Urinary bladder (tissue), 4 donors: Measurements from ENCODE around the gene GAS7. TPM values are rescaled to one million over a fixed set of nuclear protein-coding genes. Genes with fewer than 3 reads are reported as not detected.

Experiments used
- DNase-seq: peaks from one replicate; pipeline ENCODE4 v3.0.0-alpha.2; 2015; ENCODE audit errors: extremely low spot score
- H3K27ac ChIP-seq: one replicate; pipeline ENCODE4 v1.5.1; 2013; ENCODE audit warnings: low read depth, mild to moderate bottlenecking, moderate library complexity
- H3K36me3 ChIP-seq: one replicate; pipeline ENCODE4 v1.6.1; 2013; ENCODE audit warnings: mild to moderate bottlenecking, moderate library complexity; ENCODE audit not compliant: insufficient read depth
- H3K4me1 ChIP-seq: one replicate; pipeline ENCODE4 v1.6.1; 2013; ENCODE audit warnings: mild to moderate bottlenecking, moderate library complexity; ENCODE audit not compliant: insufficient read depth
- H3K4me3 ChIP-seq: one replicate; pipeline ENCODE4 v1.5.1; 2013; ENCODE audit warnings: low read depth, low read length
- WGBS: extraction: QIAGEN DNeasy Blood & Tissue Kit; methylation state at CpG from one replicate; pipeline ENCODE4 v1.1.7; 2013; 5-methylcytosine and 5-hydroxymethylcytosine counted together
- polyA plus RNA-seq: library from polyadenylated mRNA; stranded (reverse); fragments of 200-250 nt; gene quantifications from one replicate; pipeline ENCODE4 v1.2.3, GENCODE V29; 2013
- total RNA-seq: library from RNA; depleted of rRNA; stranded (reverse); fragments of >200 nt; gene quantifications from one replicate; pipeline ENCODE4 v1.2.3, GENCODE V29; 2014
- donor health status: healthy with polysubstance abuse.
- donor health status: healthy.

Gene GAS7
- total RNA-seq, result 86.7 TPM
- polyA plus RNA-seq, result 32.7 TPM

DNA sequence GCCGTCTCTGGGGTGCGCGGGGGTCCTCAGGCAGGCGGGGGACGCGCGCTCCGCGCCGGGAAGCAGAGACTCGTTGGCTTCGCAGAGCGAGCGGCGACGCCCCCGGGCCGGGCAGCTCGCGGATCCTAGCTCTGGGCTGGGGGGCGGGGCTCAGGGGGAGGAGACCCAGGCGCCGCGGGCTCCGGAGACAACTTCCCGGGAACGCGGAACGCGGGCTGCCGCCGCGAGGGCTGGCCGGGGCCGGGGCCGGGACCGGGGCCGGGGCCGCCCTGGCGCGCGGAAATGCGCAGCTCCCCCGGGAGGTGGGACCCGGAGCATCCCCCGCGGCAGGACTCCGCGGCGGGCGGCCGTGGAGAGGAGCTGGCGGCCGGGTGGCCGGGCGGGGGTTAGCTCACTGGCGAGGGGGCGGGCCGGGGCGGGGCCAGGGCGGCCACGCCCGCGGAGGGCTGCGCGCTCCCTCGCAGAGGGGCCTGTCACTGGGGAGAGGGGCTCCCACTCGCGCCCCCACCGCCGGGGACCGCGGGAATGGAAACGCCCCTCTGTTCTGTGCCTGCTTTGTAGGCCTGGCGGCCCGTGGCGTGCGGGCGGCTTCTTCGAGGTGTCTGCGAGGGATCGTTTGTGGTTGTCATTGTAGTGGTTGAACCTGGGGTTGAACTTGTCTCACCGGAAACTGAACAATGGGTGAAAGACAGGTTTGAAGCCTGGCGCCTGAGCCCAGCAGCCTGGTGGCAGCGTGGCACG, at the start of gene GAS7:
Gene GAS7 (minus strand): TSS at position 98 of the 741 bp plus-strand sequence.
- H3K4me1 ChIP-seq, result no peaks in the 10 kb centered on the region
- H3K4me3 ChIP-seq, result peak within 1 kb of the TSS; percentile 77
- peak within 1 kb of the TSS; percentile 15 for H3K27ac ChIP-seq
- under 1% methylated on average over 86 of the region's 86 CpGs for WGBS
- H3K36me3 ChIP-seq, result no peaks in the 10 kb centered on the region
- DNase-seq, result no peak

DNA sequence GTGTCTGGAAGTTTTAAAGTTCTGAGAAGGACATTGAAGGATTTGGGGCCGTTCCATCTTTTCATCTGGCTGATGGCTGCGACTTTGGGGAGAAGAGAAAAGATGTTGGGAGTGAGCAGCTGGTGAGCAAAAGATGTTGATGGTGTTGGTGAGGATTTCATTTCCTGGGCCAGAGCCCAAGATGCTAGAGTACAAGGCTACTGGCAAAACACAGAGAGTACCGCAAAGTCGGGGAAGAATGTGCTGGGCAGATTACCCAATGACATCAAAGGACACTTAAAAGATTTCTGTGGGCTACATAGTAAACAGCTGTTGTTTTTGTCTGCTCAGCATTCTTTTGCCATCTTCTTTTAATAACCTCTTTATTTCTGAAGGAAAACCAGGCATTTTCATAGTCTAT, 49.4 kb upstream of the GAS7 start:
- no peak for DNase-seq
- H3K4me1 ChIP-seq, result no peaks in the 10 kb centered on the region
- no peak overlapping the region for H3K27ac ChIP-seq
- 42% methylated on average over 4 of the region's 4 CpGs for WGBS
- no peak overlapping the region for H3K4me3 ChIP-seq
- no peaks in the 10 kb centered on the region for H3K36me3 ChIP-seq

DNA sequence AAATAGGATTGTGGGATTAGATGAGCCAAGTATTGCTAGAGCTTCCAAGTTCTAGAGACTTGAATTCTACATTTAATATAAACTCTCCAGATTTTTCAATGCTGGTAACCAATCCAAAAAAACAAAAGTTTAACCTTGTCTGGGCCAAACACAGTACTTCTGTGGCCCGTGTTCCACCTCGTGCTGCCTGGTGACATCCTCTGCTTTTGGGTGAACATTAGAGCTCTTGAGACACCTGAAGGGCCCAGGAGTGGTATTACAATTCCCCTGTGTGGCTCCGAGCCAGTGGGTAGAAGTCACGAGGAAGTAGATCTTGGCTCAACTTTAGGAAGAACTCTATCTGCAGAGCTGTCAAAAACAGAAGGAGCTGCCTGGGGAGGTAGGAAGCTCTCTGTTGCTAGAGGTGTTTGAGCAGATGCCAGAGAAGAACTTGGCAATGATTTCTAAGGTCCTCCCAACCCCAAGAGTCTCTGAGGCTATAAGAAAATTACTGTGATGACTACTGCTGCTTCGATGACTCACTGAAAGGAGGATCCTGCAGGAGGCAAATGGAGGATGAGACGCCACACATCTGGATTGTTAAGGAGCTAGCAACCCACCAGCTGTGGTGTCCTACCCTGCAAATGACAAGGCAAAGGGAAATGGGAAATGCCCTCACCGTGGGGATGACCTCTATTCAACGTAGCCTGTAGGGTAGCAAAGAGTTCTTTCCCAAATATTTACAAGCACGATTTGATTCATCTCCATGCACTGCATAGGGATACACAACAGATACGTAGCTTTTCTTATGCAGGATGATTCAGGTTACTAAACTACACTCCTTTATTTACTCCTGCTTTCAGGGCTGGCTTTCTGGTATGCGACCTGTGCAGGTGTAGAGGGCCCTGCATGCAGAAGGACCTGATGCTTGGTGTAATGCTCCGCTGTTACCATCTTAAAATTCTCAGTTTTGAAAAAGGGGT, 45.8 kb upstream of the GAS7 start:
- Histone ChIP-seq H3K4me3 (no peak overlapping the region), H3K4me1 (no peaks in the 10 kb centered on the region), H3K36me3 (no peaks in the 10 kb centered on the region), H3K27ac (no peak overlapping the region)
- 40% methylated on average over 12 of the region's 12 CpGs for WGBS
- peak; percentile 41 for DNase-seq

GRCh38 chr17:10241781-10242180, 43.4 kb upstream of the GAS7 start:
- WGBS, result 62% methylated on average over 4 of the region's 4 CpGs
- Histone ChIP-seq H3K4me1 (no peaks in the 10 kb centered on the region), H3K27ac (no peak overlapping the region), H3K4me3 (no peak overlapping the region), H3K36me3 (no peaks in the 10 kb centered on the region)
- no peak for DNase-seq

- no peak for DNase-seq
- H3K4me3 ChIP-seq, result no peak overlapping the region
- H3K27ac ChIP-seq, result no peak overlapping the region
- WGBS, result 74% methylated on average over 2 of the region's 2 CpGs
- H3K4me1 ChIP-seq, result no peaks in the 10 kb centered on the region
- no peaks in the 10 kb centered on the region for H3K36me3 ChIP-seq
Measured at GRCh38 chr17:10238661-10239060, 40.3 kb upstream of the GAS7 start.

- WGBS, result 90% methylated on average over 5 of the region's 5 CpGs
- no peak overlapping the region for H3K27ac ChIP-seq
- no peaks in the 10 kb centered on the region for H3K4me1 ChIP-seq
- H3K36me3 ChIP-seq, result no peaks in the 10 kb centered on the region
- no peak overlapping the region for H3K4me3 ChIP-seq
- no peak for DNase-seq
Measured at GRCh38 chr17:10234033-10234432, 35.6 kb upstream of the GAS7 start.

- no peak for DNase-seq
- no peaks in the 10 kb centered on the region for H3K36me3 ChIP-seq
- H3K27ac ChIP-seq, result no peak overlapping the region
- 93% methylated on average over 2 of the region's 2 CpGs for WGBS
- no peaks in the 10 kb centered on the region for H3K4me1 ChIP-seq
- no peak overlapping the region for H3K4me3 ChIP-seq
Measured at GRCh38 chr17:10233161-10233560, 34.8 kb upstream of the GAS7 start.

GRCh38 chr17:10229181-10229580, 30.8 kb upstream of the GAS7 start:
- Histone ChIP-seq H3K36me3 (no peaks in the 10 kb centered on the region), H3K4me3 (no peak overlapping the region), H3K4me1 (no peaks in the 10 kb centered on the region), H3K27ac (no peak overlapping the region)
- 75% methylated on average over 2 of the region's 2 CpGs for WGBS
- DNase-seq, result no peak

DNA sequence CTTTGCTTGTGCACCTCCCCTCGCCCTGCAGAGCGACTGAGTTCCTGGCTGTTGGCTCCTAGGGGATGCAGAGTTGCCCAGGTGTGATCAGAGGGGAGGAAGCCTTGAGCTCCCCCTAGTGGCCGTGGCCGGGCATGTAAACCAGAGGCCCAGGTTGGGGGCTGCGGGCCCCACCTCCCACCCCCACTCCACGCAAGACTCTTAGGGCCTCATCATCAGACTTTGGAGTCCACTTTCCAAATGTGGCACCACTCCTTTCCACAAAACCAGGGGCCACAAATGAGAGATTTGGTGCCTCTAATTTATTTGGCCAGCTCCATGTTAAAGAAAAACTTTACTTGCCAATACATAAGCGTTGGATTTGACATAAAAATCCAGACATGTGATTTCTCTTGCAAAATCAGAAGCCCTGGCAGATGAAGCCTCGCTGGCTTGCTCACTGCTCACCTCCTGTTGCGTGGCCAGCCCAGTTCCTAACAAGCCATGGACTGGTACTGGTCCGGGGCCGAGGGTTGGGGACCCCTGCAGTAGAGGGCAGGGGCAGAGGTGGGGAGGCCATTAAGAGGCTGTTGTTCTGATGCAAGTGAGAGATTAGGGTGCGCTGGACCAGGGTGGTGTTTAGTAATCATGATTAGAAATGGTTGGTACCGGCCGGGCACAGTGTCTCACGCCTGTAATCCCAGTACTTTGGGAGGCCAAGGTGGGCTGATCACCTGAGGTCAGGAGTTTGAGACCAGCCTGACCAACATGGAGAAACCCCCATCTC, 28.7 kb upstream of the GAS7 start:
- no peak for DNase-seq
- WGBS, result 62% methylated on average over 15 of the region's 15 CpGs
- Histone ChIP-seq H3K36me3 (no peaks in the 10 kb centered on the region), H3K4me3 (no peak overlapping the region), H3K4me1 (no peaks in the 10 kb centered on the region), H3K27ac (no peak overlapping the region)

DNA sequence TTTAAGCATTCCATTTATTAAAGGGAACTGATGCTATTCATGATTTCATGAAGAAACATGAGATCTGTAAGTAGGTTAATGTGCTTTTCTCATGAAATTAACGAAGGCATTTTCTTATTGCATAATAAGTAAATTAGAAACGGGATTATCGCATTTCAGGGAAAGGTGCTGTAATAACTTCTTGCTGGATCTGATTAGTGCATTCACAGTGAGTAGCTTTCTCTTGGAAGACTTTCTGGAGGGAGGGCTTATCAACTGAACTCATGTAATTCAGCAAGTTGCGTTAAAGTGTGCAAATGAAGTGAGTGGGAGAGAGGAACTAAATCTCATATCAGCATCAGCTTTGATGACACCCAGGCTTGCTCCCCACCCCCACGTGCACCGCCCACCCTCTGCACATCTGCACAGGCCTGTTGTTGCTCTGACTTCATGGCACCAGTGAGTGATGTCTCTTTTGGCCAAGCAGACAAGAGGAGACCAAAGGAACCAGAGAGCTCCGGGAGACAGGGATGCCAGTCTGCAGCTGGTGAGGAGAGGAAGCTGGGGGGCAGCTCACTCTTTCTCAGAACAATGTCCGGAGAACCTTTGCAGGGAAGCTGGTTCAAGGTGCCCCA, 26.3 kb upstream of the GAS7 start:
- no peak for DNase-seq
- WGBS, result 74% methylated on average over 8 of the region's 8 CpGs
- H3K4me3 ChIP-seq, result no peak overlapping the region
- H3K4me1 ChIP-seq, result no peaks in the 10 kb centered on the region
- no peak overlapping the region for H3K27ac ChIP-seq
- no peaks in the 10 kb centered on the region for H3K36me3 ChIP-seq

GRCh38 chr17:10219193-10219592, 20.8 kb upstream of the GAS7 start:
- DNase-seq, result no peak
- Histone ChIP-seq H3K4me3 (no peak overlapping the region), H3K36me3 (no peaks in the 10 kb centered on the region), H3K4me1 (no peaks in the 10 kb centered on the region), H3K27ac (no peak overlapping the region)

DNA sequence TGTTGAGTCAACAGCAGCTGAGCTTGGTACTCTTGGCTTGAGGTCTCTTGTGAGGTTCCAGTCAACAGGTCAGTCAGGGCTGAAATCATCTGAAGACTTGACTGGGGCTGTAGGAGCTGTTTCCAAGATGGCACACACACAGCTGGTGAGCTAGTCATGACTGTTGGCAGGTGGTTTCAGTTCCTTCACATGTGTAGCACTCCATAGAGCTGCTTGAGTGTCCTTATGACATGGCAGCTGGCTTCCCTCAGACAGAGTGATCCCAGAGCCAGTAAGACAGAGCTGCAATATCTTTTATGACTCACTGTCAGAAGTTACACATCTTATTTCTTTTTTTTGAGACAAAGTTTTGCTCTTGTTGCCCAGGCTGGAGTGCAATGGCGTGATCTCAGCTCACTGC, 19.5 kb upstream of the GAS7 start:
- no peak for DNase-seq
- no peaks in the 10 kb centered on the region for H3K36me3 ChIP-seq
- 85% methylated on average over 1 of the region's 1 CpG for WGBS
- H3K4me1 ChIP-seq, result no peaks in the 10 kb centered on the region
- H3K4me3 ChIP-seq, result no peak overlapping the region
- H3K27ac ChIP-seq, result no peak overlapping the region

- Histone ChIP-seq H3K4me3 (no peak overlapping the region), H3K36me3 (no peaks in the 10 kb centered on the region), H3K4me1 (no peaks in the 10 kb centered on the region), H3K27ac (no peak overlapping the region)
- no peak for DNase-seq
- 46% methylated on average over 15 of the region's 15 CpGs for WGBS
Measured at GRCh38 chr17:10216213-10216938, 18.0 kb upstream of the GAS7 start.
